HG03159 (cell line): ENCODE data around the gene PDYN.

Source experiments
- ATAC-seq: cut with Tn5 transposase; IDR thresholded peaks from one replicate; pipeline ENCODE4 v1.9.1; 2021; ENCODE audit warnings: mild to moderate bottlenecking, moderate library complexity; ENCODE audit not compliant: unreplicated experiment

The PDYN gene

DNA sequence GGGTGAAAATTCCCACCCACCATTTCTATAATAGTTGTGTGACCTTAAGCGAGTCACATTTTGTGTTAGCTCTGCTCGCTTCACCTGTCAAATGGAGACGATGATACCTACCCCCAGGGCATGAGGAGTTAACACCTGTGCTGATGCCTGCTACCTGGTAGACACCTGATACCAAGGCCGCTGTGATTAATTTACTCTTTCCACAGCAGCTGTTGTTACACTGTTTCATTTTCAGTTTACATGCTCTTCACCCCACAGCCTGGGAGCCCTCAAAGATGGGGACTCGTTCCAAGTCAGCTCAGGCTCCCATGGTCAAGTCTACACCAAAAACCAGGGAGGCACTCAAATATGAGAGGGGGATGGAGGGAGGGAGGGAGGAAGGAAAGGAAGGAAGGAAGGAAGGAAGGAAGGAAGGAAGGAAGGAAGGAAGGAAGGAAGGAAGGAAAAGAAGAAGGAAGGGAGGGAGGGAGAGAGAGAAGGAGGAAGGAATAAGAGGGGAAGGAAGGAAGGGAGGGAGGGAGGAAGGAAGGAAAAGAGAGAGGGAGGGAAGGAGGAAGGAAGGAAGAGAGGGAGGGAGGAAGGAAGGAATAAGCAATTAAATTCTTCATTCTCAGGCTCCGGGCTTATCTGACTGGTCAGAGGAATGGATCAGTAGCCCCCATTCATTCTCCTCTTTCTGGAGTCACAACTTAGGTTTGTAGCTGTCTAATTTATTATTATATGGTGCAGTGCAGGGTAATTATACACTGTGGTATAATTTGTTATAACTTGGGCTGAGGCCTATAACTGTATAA is 40.9 kb downstream of the PDYN start:
- no peak for ATAC-seq

DNA sequence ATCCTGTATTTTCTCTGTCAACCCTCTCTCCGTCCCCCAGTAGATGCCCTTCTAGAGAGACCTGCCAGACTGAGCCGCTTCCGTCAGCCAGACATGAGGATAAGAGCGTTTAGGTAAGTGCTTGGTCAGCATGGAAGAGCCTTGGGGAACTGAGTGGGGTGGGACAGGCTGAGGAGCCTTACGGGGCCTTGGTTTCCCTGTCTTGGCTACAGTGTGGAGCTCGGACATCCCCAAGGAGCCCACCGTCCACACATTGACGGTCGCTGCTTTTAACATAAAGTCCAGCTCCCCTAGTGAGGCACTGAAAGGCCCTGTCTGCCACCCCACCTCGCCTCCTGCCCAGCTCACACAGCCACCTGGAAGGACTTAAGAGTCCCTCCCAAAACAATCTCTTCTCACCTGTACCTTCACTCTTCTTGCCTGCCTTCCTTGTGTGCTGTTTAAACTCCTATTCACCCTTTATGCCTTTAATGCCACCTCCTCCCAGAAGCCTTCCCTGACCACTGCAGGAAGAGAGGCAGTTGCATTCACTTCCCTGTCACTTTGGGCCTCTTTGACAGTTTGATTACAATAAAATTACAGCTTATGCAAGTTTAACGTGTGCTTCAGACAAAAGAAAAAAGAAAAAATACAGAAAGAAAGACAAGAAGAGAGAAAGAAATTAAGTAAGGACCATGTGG is 42.3 kb downstream of the PDYN start:
- ATAC-seq = no peak

GRCh38 chr20:1950836-1951235 is 43.0 kb downstream of the PDYN start:
- no peak for ATAC-seq

DNA sequence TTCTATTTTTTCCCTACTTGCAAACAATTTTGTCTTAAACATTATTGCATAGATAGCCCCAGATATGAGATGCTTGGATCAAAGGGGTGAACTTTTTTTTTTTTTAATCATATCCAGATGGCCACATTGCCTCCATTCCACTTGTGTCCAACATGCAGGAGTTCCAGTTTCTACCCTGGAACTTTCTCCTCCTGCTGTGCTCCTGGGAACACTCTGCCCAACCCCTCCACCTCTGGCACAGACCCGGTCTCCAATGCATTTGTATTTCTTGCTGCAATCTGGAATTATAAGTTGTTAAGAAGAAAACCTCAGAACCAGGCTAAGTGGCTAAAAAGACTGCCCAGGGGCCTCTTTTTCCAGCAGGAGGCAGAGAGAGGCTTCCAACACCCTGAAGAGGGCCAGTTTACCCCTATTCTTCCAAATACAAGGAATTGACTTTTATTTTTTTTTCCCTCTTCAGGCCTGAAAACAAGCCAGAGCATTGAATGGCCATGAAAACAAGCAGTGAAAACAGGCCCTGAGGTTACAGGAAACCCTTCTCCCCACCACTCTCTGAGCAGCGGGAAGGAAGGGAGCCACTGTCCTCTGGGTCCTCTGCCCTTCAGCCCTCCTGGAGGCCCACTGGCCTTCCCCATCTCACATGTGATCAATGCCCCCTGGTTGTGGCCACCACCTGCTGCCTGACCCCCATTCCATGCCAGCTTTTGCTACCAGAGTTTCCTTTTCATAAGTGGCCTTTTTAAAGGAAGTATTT is 44.3 kb downstream of the PDYN start:
- no peak for ATAC-seq

DNA sequence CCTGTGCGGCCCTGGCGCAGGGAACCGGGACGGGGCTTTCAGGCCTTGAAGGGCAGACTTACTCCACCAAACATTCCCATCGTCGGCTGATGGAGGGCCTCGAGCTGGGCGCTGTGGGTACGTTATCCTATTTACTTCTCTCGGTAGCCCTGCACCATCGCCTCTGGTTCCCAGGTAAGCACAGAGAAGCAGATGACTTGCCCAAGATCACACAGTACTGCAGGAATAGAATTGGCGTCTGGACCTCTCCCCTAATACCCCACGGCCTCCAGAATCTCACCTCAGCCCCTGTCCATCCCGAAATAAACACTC is 46.4 kb downstream of the PDYN start:
- ATAC-seq = no peak

GRCh38 chr20:1946762-1947534 is 46.9 kb downstream of the PDYN start:
- ATAC-seq = no peak

- ATAC-seq = no peak
These were observed 47.5 kb downstream of the PDYN start for GRCh38 chr20:1946442-1946761.

DNA sequence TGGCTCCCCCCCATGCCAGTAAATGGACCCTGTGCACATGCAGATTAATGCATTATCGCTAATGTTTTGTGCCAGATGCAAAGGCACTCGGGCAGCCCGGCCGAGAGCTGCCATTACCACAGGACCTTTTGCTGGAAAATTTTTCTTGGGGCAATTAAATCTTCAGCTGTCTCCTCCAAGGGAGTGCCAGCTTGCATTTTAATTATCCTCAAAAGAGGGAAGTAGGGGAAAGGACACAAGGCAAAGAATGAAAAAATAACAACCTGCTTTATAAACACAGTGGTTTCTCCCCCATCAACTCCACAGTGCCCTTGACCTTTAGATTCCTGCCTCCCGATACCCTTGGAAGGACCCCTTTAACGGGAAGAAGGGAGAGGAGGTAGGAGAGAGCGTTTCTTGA is 48.2 kb downstream of the PDYN start:
- no peak for ATAC-seq

GRCh38 chr20:1945134-1945618 is 48.7 kb downstream of the PDYN start:
- ATAC-seq = no peak

DNA sequence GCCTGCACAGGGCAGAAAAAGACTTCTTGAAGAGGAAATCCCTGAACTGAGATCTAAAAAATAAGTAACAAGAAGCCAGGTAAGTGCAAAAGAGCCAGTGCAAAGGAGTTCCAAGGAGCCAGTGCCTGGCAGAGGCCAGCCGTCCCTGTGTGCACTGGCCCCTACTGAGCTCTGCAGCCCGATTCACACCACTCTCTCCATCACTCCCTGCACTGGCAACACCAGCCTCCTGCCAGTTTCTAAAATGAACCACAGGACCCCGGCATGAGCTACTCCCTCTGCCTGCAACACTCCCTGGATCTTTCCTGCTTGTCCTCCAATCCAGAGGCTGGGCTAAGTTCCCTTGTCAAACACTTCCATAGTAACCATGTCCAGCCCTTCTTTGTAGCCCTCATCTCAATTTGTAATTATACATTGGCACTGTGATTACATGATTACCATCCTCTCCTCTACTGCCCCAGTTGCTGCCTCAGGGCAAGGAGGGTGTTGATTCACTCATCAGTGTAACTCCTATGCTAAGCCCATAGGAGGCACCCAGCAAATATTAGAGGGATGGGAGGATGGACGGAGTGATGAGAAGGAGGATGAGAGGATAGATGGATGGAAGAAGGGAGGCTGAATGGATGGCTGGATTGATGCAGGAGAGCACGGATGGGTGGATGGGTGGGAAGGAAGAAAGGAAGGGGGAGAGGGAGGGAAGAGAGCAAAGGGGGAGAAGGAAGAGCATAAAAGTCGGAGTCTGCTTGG is 49.3 kb downstream of the PDYN start:
- no peak for ATAC-seq

DNA sequence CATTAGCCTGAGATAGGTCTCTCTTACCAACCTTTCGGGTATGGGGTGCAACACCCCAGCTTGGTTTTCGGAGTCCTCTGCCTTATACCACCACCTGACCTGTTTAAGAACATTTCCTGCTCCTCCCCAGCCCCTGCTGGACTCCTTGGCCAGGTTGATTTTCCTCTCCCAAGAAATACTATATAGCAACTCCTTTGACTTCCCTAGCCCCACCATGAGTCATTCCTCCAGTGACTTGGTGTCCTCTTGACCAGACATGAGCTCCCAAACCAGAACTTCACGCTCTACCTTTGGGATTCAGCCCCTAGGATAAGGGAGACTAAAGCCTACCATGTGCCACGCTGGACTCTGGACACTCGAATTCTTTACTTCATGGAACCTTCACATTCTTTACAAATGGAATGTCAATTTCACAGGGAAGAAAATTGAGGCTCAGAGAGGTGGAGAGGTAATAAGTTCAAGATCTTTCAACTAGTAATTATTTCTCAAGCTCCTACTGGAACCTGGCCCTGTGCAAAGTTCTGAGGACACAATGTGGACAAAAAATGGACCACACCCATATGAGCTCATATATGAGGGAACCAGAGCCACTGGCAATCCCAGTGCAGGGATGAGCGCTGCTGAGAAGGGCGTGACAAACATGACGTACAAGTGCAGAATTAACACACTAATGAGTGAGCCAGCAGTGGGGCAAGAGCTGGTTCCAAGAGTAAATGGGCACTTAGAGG is 50.4 kb downstream of the PDYN start:
- ATAC-seq = no peak

DNA sequence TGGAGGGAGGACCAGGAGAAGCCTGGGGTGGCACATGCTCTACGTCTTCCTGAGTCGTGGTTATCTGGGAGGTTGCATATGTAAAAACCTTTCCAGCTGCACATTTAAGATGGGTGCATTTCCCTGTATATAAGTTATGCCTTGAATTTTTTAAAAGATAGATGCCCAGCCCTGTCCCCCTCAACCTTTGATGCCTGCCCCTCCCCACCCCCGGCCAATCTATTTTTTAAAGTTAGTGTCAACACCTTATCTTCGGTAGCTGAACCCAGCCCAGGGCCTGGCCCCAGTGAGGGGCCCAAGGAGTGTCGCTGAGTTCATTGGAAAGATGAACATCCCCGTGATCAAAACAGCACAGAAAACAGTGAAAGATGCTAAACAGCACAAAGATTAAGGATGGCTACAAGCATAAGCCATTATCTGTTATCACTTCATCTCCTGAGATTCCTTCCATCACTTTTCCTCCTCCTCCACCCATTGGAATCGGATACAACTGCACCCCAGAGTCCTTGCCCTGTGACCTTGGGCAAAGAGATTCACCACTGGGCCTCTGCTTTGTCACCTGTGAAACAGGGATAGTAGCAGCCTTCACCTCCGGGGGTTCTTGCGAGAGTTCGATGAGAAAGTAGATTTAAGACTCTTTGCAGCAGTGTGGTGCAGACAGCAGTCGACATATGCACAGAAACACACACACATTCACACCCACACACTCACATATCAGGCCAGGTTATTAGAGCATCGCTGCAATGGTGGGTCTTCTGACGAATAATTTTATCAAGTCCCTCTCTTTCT is 51.2 kb downstream of the PDYN start:
- no peak for ATAC-seq

GRCh38 chr20:1942061-1942460 is 51.8 kb downstream of the PDYN start:
- no peak for ATAC-seq

DNA sequence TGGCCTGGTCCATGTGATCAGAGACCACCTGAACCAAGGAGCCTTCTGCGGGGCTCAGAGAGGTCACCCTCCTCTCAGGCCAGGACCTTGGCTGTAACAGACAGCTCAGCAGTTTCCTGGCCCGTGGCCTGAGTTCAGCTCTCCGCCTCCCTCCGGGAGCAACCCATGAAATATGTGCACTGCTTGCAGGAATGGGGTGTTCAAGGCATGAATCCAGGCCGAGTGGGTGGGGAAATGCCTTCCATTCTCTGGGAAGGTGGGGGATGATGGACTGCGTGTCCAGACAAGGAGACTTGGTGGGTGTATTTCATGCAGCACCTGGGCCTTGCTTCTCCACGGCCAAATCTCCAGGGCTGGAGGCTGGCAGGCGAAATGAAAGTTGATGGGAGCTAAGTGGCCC is 52.6 kb downstream of the PDYN start:
- ATAC-seq = no peak

DNA sequence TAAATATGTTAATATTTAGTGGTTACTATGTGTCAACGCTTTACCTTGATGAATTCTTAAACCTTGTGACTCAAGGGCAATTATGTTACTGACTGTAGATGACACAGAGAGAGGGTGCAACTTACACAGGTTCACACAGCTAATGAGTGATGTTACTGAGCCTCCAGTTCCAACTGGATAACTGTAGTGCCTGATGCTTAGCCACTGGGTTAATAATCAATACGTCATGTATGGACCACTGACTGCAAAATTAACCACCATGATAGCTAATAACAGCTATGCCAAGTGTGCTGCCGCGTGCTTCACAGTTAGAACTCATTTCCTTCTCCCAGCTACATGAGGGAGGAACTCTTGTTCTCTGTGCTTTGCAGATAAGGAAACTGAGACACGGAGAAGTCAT is 53.3 kb downstream of the PDYN start:
- no peak for ATAC-seq

GRCh38 chr20:1939270-1939595 is 54.6 kb downstream of the PDYN start:
- ATAC-seq = no peak

GRCh38 chr20:1938464-1939269 is 55.2 kb downstream of the PDYN start:
- ATAC-seq = no peak

GRCh38 chr20:1937316-1937976 is 56.4 kb downstream of the PDYN start:
- ATAC-seq = no peak
